Progenitor cell of endocrine pancreas (in vitro differentiated cells): ENCODE data around the gene CHD5. TPM values are rescaled to one million over a fixed set of nuclear protein-coding genes. Genes with fewer than 3 reads are reported as not detected.

Experiments
- DNase-seq: peaks from one replicate; pipeline ENCODE4 v3.0.0; 2021; ENCODE audit warnings: low spot score; ENCODE audit not compliant: unreplicated experiment
- H3K27ac Mint-ChIP-seq: 2 replicates; pipeline ENCODE4 v1.8.0; 2021; ENCODE audit warnings: mild to moderate bottlenecking, moderate library complexity, mixed read lengths
- H3K27me3 Mint-ChIP-seq: 2 replicates; pipeline ENCODE4 v1.8.0; 2021; ENCODE audit warnings: mixed read lengths
- H3K36me3 Mint-ChIP-seq: 2 replicates; pipeline ENCODE4 v1.8.0; 2022; ENCODE audit warnings: mixed read lengths; ENCODE audit not compliant: insufficient read depth
- H3K4me1 Mint-ChIP-seq: 2 replicates; pipeline ENCODE4 v1.8.0; 2021; ENCODE audit warnings: low read depth, mixed read lengths
- H3K4me3 Mint-ChIP-seq: 2 replicates; pipeline ENCODE4 v1.8.0; 2021; ENCODE audit warnings: low read depth, mild to moderate bottlenecking, moderate library complexity, mixed read lengths
- H3K9me3 Mint-ChIP-seq: 2 replicates; pipeline ENCODE4 v1.8.0; 2021; ENCODE audit warnings: low read depth, mixed read lengths
- total RNA-seq: library from RNA; stranded (reverse); gene quantifications from 2 replicates; pipeline ENCODE4 v1.2.1, GENCODE V29; 2021
- TF ChIP-seq, protein P1 (sequence below): fragments of 200-600 bp; sonication (generic); IDR thresholded peaks from one replicate; pipeline ENCODE4 v1.5.0; 2021; ENCODE audit warnings: antibody characterized with exemption, mild to moderate bottlenecking; ENCODE audit not compliant: unreplicated experiment

CHD5 gene
- total RNA-seq, 1 donor from 2014 or later: 0.77 TPM

- H3K4me1 Mint-ChIP-seq: peaks cover 2% of the 10 kb centered on the region
- H3K9me3 Mint-ChIP-seq: no peaks in the 10 kb centered on the region
- no peak overlapping the region for H3K4me3 Mint-ChIP-seq
- H3K27ac Mint-ChIP-seq: no peak overlapping the region
- no peak for DNase-seq
- peaks cover 35% of the 10 kb centered on the region for H3K27me3 Mint-ChIP-seq
- H3K36me3 Mint-ChIP-seq: no peaks in the 10 kb centered on the region
- TF ChIP-seq, protein P1, sequence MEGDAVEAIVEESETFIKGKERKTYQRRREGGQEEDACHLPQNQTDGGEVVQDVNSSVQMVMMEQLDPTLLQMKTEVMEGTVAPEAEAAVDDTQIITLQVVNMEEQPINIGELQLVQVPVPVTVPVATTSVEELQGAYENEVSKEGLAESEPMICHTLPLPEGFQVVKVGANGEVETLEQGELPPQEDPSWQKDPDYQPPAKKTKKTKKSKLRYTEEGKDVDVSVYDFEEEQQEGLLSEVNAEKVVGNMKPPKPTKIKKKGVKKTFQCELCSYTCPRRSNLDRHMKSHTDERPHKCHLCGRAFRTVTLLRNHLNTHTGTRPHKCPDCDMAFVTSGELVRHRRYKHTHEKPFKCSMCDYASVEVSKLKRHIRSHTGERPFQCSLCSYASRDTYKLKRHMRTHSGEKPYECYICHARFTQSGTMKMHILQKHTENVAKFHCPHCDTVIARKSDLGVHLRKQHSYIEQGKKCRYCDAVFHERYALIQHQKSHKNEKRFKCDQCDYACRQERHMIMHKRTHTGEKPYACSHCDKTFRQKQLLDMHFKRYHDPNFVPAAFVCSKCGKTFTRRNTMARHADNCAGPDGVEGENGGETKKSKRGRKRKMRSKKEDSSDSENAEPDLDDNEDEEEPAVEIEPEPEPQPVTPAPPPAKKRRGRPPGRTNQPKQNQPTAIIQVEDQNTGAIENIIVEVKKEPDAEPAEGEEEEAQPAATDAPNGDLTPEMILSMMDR: no peak
Measured at GRCh38 chr1:6157132-6157527, 23.0 kb downstream of the CHD5 start.

GRCh38 chr1:6154525-6155319, 25.4 kb downstream of the CHD5 start:
- no peak overlapping the region for H3K27ac Mint-ChIP-seq
- H3K27me3 Mint-ChIP-seq: peaks cover 32% of the 10 kb centered on the region
- no peak overlapping the region for H3K4me3 Mint-ChIP-seq
- TF ChIP-seq, protein P1: no peak
- no peak for DNase-seq
- peaks cover 2% of the 10 kb centered on the region for H3K4me1 Mint-ChIP-seq
- no peaks in the 10 kb centered on the region for H3K36me3 Mint-ChIP-seq
- no peaks in the 10 kb centered on the region for H3K9me3 Mint-ChIP-seq

GRCh38 chr1:6152882-6153281, 27.2 kb downstream of the CHD5 start:
- Mint-ChIP-seq H3K36me3 (no peaks in the 10 kb centered on the region), H3K27ac (no peak overlapping the region), H3K4me3 (no peak overlapping the region), H3K27me3 (peaks cover 25% of the 10 kb centered on the region), H3K9me3 (no peaks in the 10 kb centered on the region), H3K4me1 (peaks cover 2% of the 10 kb centered on the region)
- TF ChIP-seq, protein P1: no peak
- no peak for DNase-seq

GRCh38 chr1:6152181-6152580, 27.9 kb downstream of the CHD5 start:
- no peak overlapping the region for H3K27ac Mint-ChIP-seq
- peaks cover 25% of the 10 kb centered on the region for H3K27me3 Mint-ChIP-seq
- H3K4me3 Mint-ChIP-seq: no peak overlapping the region
- H3K36me3 Mint-ChIP-seq: no peaks in the 10 kb centered on the region
- DNase-seq: no peak
- no peaks in the 10 kb centered on the region for H3K4me1 Mint-ChIP-seq
- H3K9me3 Mint-ChIP-seq: no peaks in the 10 kb centered on the region
- TF ChIP-seq, protein P1: no peak

GRCh38 chr1:6151291-6151822, 28.8 kb downstream of the CHD5 start:
- TF ChIP-seq, protein P1: no peak
- H3K4me3 Mint-ChIP-seq: no peak overlapping the region
- DNase-seq: no peak
- no peak overlapping the region for H3K27ac Mint-ChIP-seq
- H3K27me3 Mint-ChIP-seq: peaks cover 31% of the 10 kb centered on the region
- no peaks in the 10 kb centered on the region for H3K36me3 Mint-ChIP-seq
- H3K4me1 Mint-ChIP-seq: no peaks in the 10 kb centered on the region
- no peaks in the 10 kb centered on the region for H3K9me3 Mint-ChIP-seq
